HL-60 (cell line): ENCODE results near the gene PHF21A.

Experiments used
- POLR2AphosphoS5 ChIP-seq: IDR thresholded peaks from 2 replicates; pipeline ENCODE4 v1.6.1; 2012; ENCODE audit warnings: low read depth
- TF ChIP-seq, protein P1 (sequence below): IDR thresholded peaks from one replicate; pipeline ENCODE4 v1.5.1; 2011; ENCODE audit warnings: low read length, control low read depth, inconsistent platforms; ENCODE audit not compliant: insufficient read depth
- TF ChIP-seq, protein P2 (sequence below): IDR thresholded peaks from 2 replicates; pipeline ENCODE4 v1.6.1; 2012; ENCODE audit warnings: low read depth; ENCODE audit not compliant: insufficient replicate concordance

DNA sequence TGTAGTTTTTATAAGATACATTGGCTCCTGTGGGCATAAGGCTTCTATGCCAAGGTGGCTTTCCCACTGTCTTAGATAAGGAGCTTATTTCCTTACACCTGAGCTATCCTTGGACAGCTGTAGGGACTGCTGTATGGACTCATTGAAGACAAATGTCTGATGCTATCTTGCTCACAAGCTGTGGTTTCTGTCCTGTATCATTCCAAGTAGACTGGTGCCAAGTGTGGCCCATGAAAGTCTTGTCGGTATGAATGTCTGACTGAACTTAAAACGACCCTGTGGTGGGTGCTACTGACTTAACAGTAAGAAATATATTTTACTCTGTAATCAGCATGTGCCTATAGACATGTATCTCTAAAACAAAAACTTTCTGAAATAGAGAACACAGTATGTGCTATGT is 153.7 kb downstream of the PHF21A start:
- TF ChIP-seq, protein P1, sequence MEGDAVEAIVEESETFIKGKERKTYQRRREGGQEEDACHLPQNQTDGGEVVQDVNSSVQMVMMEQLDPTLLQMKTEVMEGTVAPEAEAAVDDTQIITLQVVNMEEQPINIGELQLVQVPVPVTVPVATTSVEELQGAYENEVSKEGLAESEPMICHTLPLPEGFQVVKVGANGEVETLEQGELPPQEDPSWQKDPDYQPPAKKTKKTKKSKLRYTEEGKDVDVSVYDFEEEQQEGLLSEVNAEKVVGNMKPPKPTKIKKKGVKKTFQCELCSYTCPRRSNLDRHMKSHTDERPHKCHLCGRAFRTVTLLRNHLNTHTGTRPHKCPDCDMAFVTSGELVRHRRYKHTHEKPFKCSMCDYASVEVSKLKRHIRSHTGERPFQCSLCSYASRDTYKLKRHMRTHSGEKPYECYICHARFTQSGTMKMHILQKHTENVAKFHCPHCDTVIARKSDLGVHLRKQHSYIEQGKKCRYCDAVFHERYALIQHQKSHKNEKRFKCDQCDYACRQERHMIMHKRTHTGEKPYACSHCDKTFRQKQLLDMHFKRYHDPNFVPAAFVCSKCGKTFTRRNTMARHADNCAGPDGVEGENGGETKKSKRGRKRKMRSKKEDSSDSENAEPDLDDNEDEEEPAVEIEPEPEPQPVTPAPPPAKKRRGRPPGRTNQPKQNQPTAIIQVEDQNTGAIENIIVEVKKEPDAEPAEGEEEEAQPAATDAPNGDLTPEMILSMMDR, result no peak
- TF ChIP-seq, protein P2, sequence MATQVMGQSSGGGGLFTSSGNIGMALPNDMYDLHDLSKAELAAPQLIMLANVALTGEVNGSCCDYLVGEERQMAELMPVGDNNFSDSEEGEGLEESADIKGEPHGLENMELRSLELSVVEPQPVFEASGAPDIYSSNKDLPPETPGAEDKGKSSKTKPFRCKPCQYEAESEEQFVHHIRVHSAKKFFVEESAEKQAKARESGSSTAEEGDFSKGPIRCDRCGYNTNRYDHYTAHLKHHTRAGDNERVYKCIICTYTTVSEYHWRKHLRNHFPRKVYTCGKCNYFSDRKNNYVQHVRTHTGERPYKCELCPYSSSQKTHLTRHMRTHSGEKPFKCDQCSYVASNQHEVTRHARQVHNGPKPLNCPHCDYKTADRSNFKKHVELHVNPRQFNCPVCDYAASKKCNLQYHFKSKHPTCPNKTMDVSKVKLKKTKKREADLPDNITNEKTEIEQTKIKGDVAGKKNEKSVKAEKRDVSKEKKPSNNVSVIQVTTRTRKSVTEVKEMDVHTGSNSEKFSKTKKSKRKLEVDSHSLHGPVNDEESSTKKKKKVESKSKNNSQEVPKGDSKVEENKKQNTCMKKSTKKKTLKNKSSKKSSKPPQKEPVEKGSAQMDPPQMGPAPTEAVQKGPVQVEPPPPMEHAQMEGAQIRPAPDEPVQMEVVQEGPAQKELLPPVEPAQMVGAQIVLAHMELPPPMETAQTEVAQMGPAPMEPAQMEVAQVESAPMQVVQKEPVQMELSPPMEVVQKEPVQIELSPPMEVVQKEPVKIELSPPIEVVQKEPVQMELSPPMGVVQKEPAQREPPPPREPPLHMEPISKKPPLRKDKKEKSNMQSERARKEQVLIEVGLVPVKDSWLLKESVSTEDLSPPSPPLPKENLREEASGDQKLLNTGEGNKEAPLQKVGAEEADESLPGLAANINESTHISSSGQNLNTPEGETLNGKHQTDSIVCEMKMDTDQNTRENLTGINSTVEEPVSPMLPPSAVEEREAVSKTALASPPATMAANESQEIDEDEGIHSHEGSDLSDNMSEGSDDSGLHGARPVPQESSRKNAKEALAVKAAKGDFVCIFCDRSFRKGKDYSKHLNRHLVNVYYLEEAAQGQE, result no peak
- TF ChIP-seq POLR2AphosphoS5, result no peak
